HL-60 (cell line): Measurements from ENCODE around the gene MEST.

Experiments used
- CTCF ChIP-seq: IDR thresholded peaks from one replicate; pipeline ENCODE4 v1.5.1; 2011; ENCODE audit warnings: low read length, control low read depth, inconsistent platforms; ENCODE audit not compliant: insufficient read depth
- GABPA ChIP-seq: IDR thresholded peaks from 2 replicates; pipeline ENCODE4 v1.6.1; 2012; ENCODE audit warnings: low read depth

- no peak for TF ChIP-seq CTCF
- TF ChIP-seq GABPA = no peak
These were observed 739 bp upstream of the MEST start for GRCh38 chr7:130490888-130491804.
